ENCODE results near the gene SRPRB.

The SRPRB gene

GRCh38 chr3:133838296-133838789, 32.7 kb downstream of the SRPRB start:
- FAIRE-seq (no peak), DNase-seq (ENCODE audit: insufficient read length) (no peak)
- TF ChIP-seq POLR2AphosphoS5 (IDR thresholded peaks at IDR 0.05; ENCODE audit: low read depth, low read length) (no peak), TAF1 (IDR thresholded peaks at IDR 0.05; ENCODE audit: borderline replicate concordance, low read depth, low read length) (no peak), POLR2A (IDR thresholded peaks at IDR 0.05; ENCODE audit: low read depth, low read length) (no peak)

GRCh38 chr3:133838916-133839800, 33.5 kb downstream of the SRPRB start:
- FAIRE-seq = no peak
- no peak for DNase-seq (ENCODE audit: insufficient read length)
- TF ChIP-seq TAF1 (IDR thresholded peaks at IDR 0.05; ENCODE audit: borderline replicate concordance, low read depth, low read length) = no peak
- no peak for TF ChIP-seq POLR2AphosphoS5 (IDR thresholded peaks at IDR 0.05; ENCODE audit: low read depth, low read length)

- FAIRE-seq (no peak), DNase-seq (ENCODE audit: insufficient read length) (no peak)
- TF ChIP-seq TAF1 (IDR thresholded peaks at IDR 0.05; ENCODE audit: borderline replicate concordance, low read depth, low read length) (no peak), POLR2AphosphoS5 (IDR thresholded peaks at IDR 0.05; ENCODE audit: low read depth, low read length) (no peak), POLR2A (IDR thresholded peaks at IDR 0.05; ENCODE audit: low read depth, low read length) (no peak)
Measured at GRCh38 chr3:133840055-133840737, 34.6 kb downstream of the SRPRB start.

- TF ChIP-seq POLR2A (IDR thresholded peaks at IDR 0.05; ENCODE audit: low read depth, low read length) = no peak
- TF ChIP-seq TAF1 (IDR thresholded peaks at IDR 0.05; ENCODE audit: borderline replicate concordance, low read depth, low read length) = no peak
- no peak for TF ChIP-seq POLR2AphosphoS5 (IDR thresholded peaks at IDR 0.05; ENCODE audit: low read depth, low read length)
- FAIRE-seq (no peak), DNase-seq (ENCODE audit: insufficient read length) (no peak)
Measured at GRCh38 chr3:133840767-133841166, 35.2 kb downstream of the SRPRB start.

GRCh38 chr3:133841196-133841595, 35.6 kb downstream of the SRPRB start:
- FAIRE-seq (no peak), DNase-seq (ENCODE audit: insufficient read length) (no peak)
- no peak for TF ChIP-seq TAF1 (IDR thresholded peaks at IDR 0.05; ENCODE audit: borderline replicate concordance, low read depth, low read length)
- TF ChIP-seq POLR2A (IDR thresholded peaks at IDR 0.05; ENCODE audit: low read depth, low read length) = no peak
- TF ChIP-seq POLR2AphosphoS5 (IDR thresholded peaks at IDR 0.05; ENCODE audit: low read depth, low read length) = no peak

GRCh38 chr3:133842158-133842557, 36.5 kb downstream of the SRPRB start:
- no peak for DNase-seq (ENCODE audit: insufficient read length)
- TF ChIP-seq TAF1 (IDR thresholded peaks at IDR 0.05; ENCODE audit: borderline replicate concordance, low read depth, low read length) (no peak), POLR2AphosphoS5 (IDR thresholded peaks at IDR 0.05; ENCODE audit: low read depth, low read length) (no peak), POLR2A (IDR thresholded peaks at IDR 0.05; ENCODE audit: low read depth, low read length) (no peak)
- FAIRE-seq = no peak

- TF ChIP-seq POLR2A (IDR thresholded peaks at IDR 0.05; ENCODE audit: low read depth, low read length) (no peak), TAF1 (IDR thresholded peaks at IDR 0.05; ENCODE audit: borderline replicate concordance, low read depth, low read length) (no peak), POLR2AphosphoS5 (IDR thresholded peaks at IDR 0.05; ENCODE audit: low read depth, low read length) (no peak)
- DNase-seq (ENCODE audit: insufficient read length) (no peak), FAIRE-seq (no peak)
Measured at GRCh38 chr3:133843634-133844033, 38.0 kb downstream of the SRPRB start.

- no peak for DNase-seq (ENCODE audit: insufficient read length)
- FAIRE-seq = no peak
- TF ChIP-seq TAF1 (IDR thresholded peaks at IDR 0.05; ENCODE audit: borderline replicate concordance, low read depth, low read length) (no peak), POLR2A (IDR thresholded peaks at IDR 0.05; ENCODE audit: low read depth, low read length) (no peak), POLR2AphosphoS5 (IDR thresholded peaks at IDR 0.05; ENCODE audit: low read depth, low read length) (no peak)
Measured at GRCh38 chr3:133845127-133845526, 39.5 kb downstream of the SRPRB start.

- TF ChIP-seq POLR2AphosphoS5 (IDR thresholded peaks at IDR 0.05; ENCODE audit: low read depth, low read length) (no peak), POLR2A (IDR thresholded peaks at IDR 0.05; ENCODE audit: low read depth, low read length) (no peak), TAF1 (IDR thresholded peaks at IDR 0.05; ENCODE audit: borderline replicate concordance, low read depth, low read length) (no peak)
- peak; percentile 70 for FAIRE-seq
Measured at GRCh38 chr3:133849346-133849745, 43.7 kb downstream of the SRPRB start.

GRCh38 chr3:133850034-133850433, 44.4 kb downstream of the SRPRB start:
- TF ChIP-seq TAF1 (IDR thresholded peaks at IDR 0.05; ENCODE audit: borderline replicate concordance, low read depth, low read length) (no peak), POLR2A (IDR thresholded peaks at IDR 0.05; ENCODE audit: low read depth, low read length) (no peak)
- DNase-seq (ENCODE audit: insufficient read length) = no peak
- no peak for FAIRE-seq

More at GRCh38 chr3:133849346-133849745, 43.7 kb downstream of the SRPRB start:
- no peak for DNase-seq (ENCODE audit: insufficient read length)

- no peak for DNase-seq (ENCODE audit: insufficient read length)
- peak; percentile 64 for FAIRE-seq
- TF ChIP-seq POLR2A (IDR thresholded peaks at IDR 0.05; ENCODE audit: low read depth, low read length) = no peak
- no peak for TF ChIP-seq TAF1 (IDR thresholded peaks at IDR 0.05; ENCODE audit: borderline replicate concordance, low read depth, low read length)
- TF ChIP-seq POLR2AphosphoS5 (IDR thresholded peaks at IDR 0.05; ENCODE audit: low read depth, low read length) = no peak
Measured at GRCh38 chr3:133851266-133851906, 45.8 kb downstream of the SRPRB start.
